Muscle of leg (tissue), 11 donors: ENCODE measurements around the gene MSMB. TPM values are rescaled to one million over a fixed set of nuclear protein-coding genes. Genes with fewer than 3 reads are reported as not detected.
"Not testable (repeated sequence)": the region's sequence is repeated elsewhere in the genome, so short reads cannot be mapped to it uniquely, and the experiment has no call there.

ENCODE experiments used
- DNase-seq: peaks from one replicate; pipeline ENCODE4 v3.0.0; 2013
- H3K27ac ChIP-seq: one replicate; pipeline ENCODE4 v1.5.1; 2013; ENCODE audit warnings: mild to moderate bottlenecking, low read length, control low read depth
- H3K27me3 ChIP-seq: one replicate; pipeline ENCODE4 v1.6.1; 2013; ENCODE audit warnings: low read length; ENCODE audit not compliant: control insufficient read depth, insufficient read depth
- H3K36me3 ChIP-seq: one replicate; pipeline ENCODE4 v1.6.1; 2013; ENCODE audit warnings: low read length; ENCODE audit not compliant: control insufficient read depth, insufficient read depth
- H3K4me1 ChIP-seq: one replicate; pipeline ENCODE4 v1.6.1; 2013; ENCODE audit warnings: low read length; ENCODE audit not compliant: control insufficient read depth, insufficient read depth
- H3K4me3 ChIP-seq: one replicate; pipeline ENCODE4 v1.5.1; 2013; ENCODE audit warnings: low read length, control low read depth
- H3K9me3 ChIP-seq: replicated peaks from 2 replicates; pipeline ENCODE4 v1.6.1; 2013; ENCODE audit warnings: low read depth, low read length; ENCODE audit not compliant: control insufficient read depth
- WGBS: methylation state at CpG from one replicate; pipeline ENCODE4 v1.1.5; 2013; ENCODE audit warnings: missing lambda C conversion rate; ENCODE audit not compliant: insufficient coverage; 5-methylcytosine and 5-hydroxymethylcytosine counted together
- polyA plus RNA-seq, 8 donors: library from polyadenylated mRNA; unstranded; fragments of 120-200 nt; gene quantifications; one replicate each; pipeline versions ENCODE4 v1.2.1 to v1.2.3, GENCODE V29; 2013; ENCODE audit warnings: inconsistent platforms in 1 of 8, low replicate concordance in 1 of 8; ENCODE audit not compliant: insufficient read length in 8 of 8, insufficient read depth in 1 of 8
- total RNA-seq: library from RNA; stranded (reverse); fragments of 120-200 nt; gene quantifications from one replicate; pipeline ENCODE4 v1.2.4, GENCODE V29; 2013

Gene MSMB
- total and polyA plus RNA-seq, 9 donors: not detected

GRCh38 chr10:46069771-46070463, 23.8 kb upstream of the MSMB start:
- no peak overlapping the region for H3K4me3 ChIP-seq
- H3K27me3 ChIP-seq: no peaks in the 10 kb centered on the region
- no peaks in the 10 kb centered on the region for H3K9me3 ChIP-seq
- H3K36me3 ChIP-seq: no peaks in the 10 kb centered on the region
- H3K4me1 ChIP-seq: no peaks in the 10 kb centered on the region
- H3K27ac ChIP-seq: no peak overlapping the region
- WGBS: 73% methylated on average over 2 of the region's 6 CpGs
- no peak for DNase-seq

- no peaks in the 10 kb centered on the region for H3K9me3 ChIP-seq
- H3K4me1 ChIP-seq: no peaks in the 10 kb centered on the region
- no peaks in the 10 kb centered on the region for H3K27me3 ChIP-seq
- no peak overlapping the region for H3K4me3 ChIP-seq
- no peak for DNase-seq
- H3K27ac ChIP-seq: no peak overlapping the region
- 57% methylated on average over 1 of the region's 2 CpGs for WGBS
- no peaks in the 10 kb centered on the region for H3K36me3 ChIP-seq
Observed at GRCh38 chr10:46068905-46069304, 22.8 kb upstream of the MSMB start.

- WGBS: no CpG with 5 or more reads among the region's 1 CpG
Observed at GRCh38 chr10:46068117-46068516, 22.0 kb upstream of the MSMB start.

GRCh38 chr10:46064269-46064817, 18.3 kb upstream of the MSMB start:
- no peaks in the 10 kb centered on the region for H3K4me1 ChIP-seq
- H3K4me3 ChIP-seq: no peak overlapping the region
- H3K27me3 ChIP-seq: no peaks in the 10 kb centered on the region
- no peaks in the 10 kb centered on the region for H3K36me3 ChIP-seq
- no CpG with 5 or more reads among the region's 1 CpG for WGBS
- no peaks in the 10 kb centered on the region for H3K9me3 ChIP-seq
- DNase-seq: no peak
- H3K27ac ChIP-seq: no peak overlapping the region

More at GRCh38 chr10:46068117-46068516, 22.0 kb upstream of the MSMB start:
- Histone ChIP-seq H3K4me1 (no peaks in the 10 kb centered on the region), H3K27ac (no peak overlapping the region), H3K9me3 (no peaks in the 10 kb centered on the region), H3K4me3 (no peak overlapping the region), H3K27me3 (no peaks in the 10 kb centered on the region), H3K36me3 (no peaks in the 10 kb centered on the region)
- DNase-seq: no peak

- H3K27me3 ChIP-seq: no peaks in the 10 kb centered on the region
- no peak overlapping the region for H3K4me3 ChIP-seq
- H3K27ac ChIP-seq: no peak overlapping the region
- H3K9me3 ChIP-seq: no peaks in the 10 kb centered on the region
- no peaks in the 10 kb centered on the region for H3K36me3 ChIP-seq
- no peaks in the 10 kb centered on the region for H3K4me1 ChIP-seq
- DNase-seq: no peak
- 78% methylated on average over 9 of the region's 14 CpGs for WGBS
Observed at GRCh38 chr10:46062723-46063428, 16.8 kb upstream of the MSMB start.

- no peak overlapping the region for H3K27ac ChIP-seq
- H3K4me1 ChIP-seq: no peaks in the 10 kb centered on the region
- H3K9me3 ChIP-seq: no peaks in the 10 kb centered on the region
- 0% methylated on average over 1 of the region's 3 CpGs for WGBS
- no peaks in the 10 kb centered on the region for H3K36me3 ChIP-seq
- no peak overlapping the region for H3K4me3 ChIP-seq
- H3K27me3 ChIP-seq: no peaks in the 10 kb centered on the region
- DNase-seq: no peak
Observed at GRCh38 chr10:46060706-46061105, 14.6 kb upstream of the MSMB start.

- not testable (repeated sequence) for DNase-seq
- WGBS: 86% methylated on average over 1 of the region's 5 CpGs
Observed at GRCh38 chr10:46057927-46058326, 11.9 kb upstream of the MSMB start.

GRCh38 chr10:46057038-46057437, 11.0 kb upstream of the MSMB start:
- DNase-seq: no peak
- H3K36me3 ChIP-seq: no peaks in the 10 kb centered on the region
- no peak overlapping the region for H3K4me3 ChIP-seq
- H3K9me3 ChIP-seq: no peaks in the 10 kb centered on the region
- H3K27me3 ChIP-seq: no peaks in the 10 kb centered on the region
- no peak overlapping the region for H3K27ac ChIP-seq
- no peaks in the 10 kb centered on the region for H3K4me1 ChIP-seq

More at GRCh38 chr10:46057927-46058326, 11.9 kb upstream of the MSMB start:
- H3K27ac ChIP-seq, H3K9me3 ChIP-seq, H3K4me3 ChIP-seq, H3K27me3 ChIP-seq, H3K4me1 ChIP-seq, H3K36me3 ChIP-seq: not testable (repeated sequence)

GRCh38 chr10:46055771-46056170, 9.7 kb upstream of the MSMB start:
- no peak for DNase-seq
- Histone ChIP-seq H3K27ac (no peak overlapping the region), H3K4me1 (no peaks in the 10 kb centered on the region), H3K27me3 (no peaks in the 10 kb centered on the region), H3K4me3 (no peak overlapping the region), H3K9me3 (no peaks in the 10 kb centered on the region), H3K36me3 (no peaks in the 10 kb centered on the region)
- WGBS: no CpG with 5 or more reads among the region's 4 CpGs

GRCh38 chr10:46053534-46054434, 7.7 kb upstream of the MSMB start:
- WGBS: 47% methylated on average over 8 of the region's 9 CpGs
- no peaks in the 10 kb centered on the region for H3K9me3 ChIP-seq
- H3K36me3 ChIP-seq: no peaks in the 10 kb centered on the region
- DNase-seq: no peak
- no peak overlapping the region for H3K27ac ChIP-seq
- no peak overlapping the region for H3K4me3 ChIP-seq
- H3K27me3 ChIP-seq: no peaks in the 10 kb centered on the region
- no peaks in the 10 kb centered on the region for H3K4me1 ChIP-seq
